ENCODE data around the gene LGSN.
"Not testable (repeated sequence)": the region's sequence is repeated elsewhere in the genome, so short reads cannot be mapped to it uniquely, and the experiment has no call there.

LGSN gene

GRCh38 chr6:63319939-63320338 is at the start of gene LGSN:
Gene LGSN, minus strand, starts transcription at chr6:63319983. Its CDS starts 40 bp downstream, at chr6:63319943.
- no peak for DNase-seq (ENCODE audit: low read depth, low spot score)

GRCh38 chr6:63368347-63368746 is 48.6 kb upstream of the LGSN start:
- no peak for DNase-seq (ENCODE audit: low read depth, low spot score)

GRCh38 chr6:63362500-63363120 is 42.8 kb upstream of the LGSN start:
- not testable (repeated sequence) for DNase-seq (ENCODE audit: low read depth, low spot score)

- not testable (repeated sequence) for DNase-seq (ENCODE audit: low read depth, low spot score)
These were observed 37.6 kb upstream of the LGSN start for GRCh38 chr6:63357384-63357783.

- DNase-seq (ENCODE audit: low read depth, low spot score) = no peak
These were observed 35.8 kb upstream of the LGSN start for GRCh38 chr6:63355632-63356031.

GRCh38 chr6:63353286-63353630 is 33.5 kb upstream of the LGSN start:
- DNase-seq (ENCODE audit: low read depth, low spot score) = no peak

- DNase-seq (ENCODE audit: low read depth, low spot score) = no peak
These were observed 32.9 kb upstream of the LGSN start for GRCh38 chr6:63352544-63353285.

- no peak for DNase-seq (ENCODE audit: low read depth, low spot score)
These were observed 32.3 kb upstream of the LGSN start for GRCh38 chr6:63352069-63352543.

- DNase-seq (ENCODE audit: low read depth, low spot score) = no peak
These were observed 29.6 kb upstream of the LGSN start for GRCh38 chr6:63349401-63349800.

- no peak for DNase-seq (ENCODE audit: low read depth, low spot score)
These were observed 29.1 kb upstream of the LGSN start for GRCh38 chr6:63348836-63349235.

GRCh38 chr6:63347599-63347998 is 27.8 kb upstream of the LGSN start:
- no peak for DNase-seq (ENCODE audit: low read depth, low spot score)

- no peak for DNase-seq (ENCODE audit: low read depth, low spot score)
These were observed 26.5 kb upstream of the LGSN start for GRCh38 chr6:63346217-63346835.

- DNase-seq (ENCODE audit: low read depth, low spot score) = no peak
These were observed 20.6 kb upstream of the LGSN start for GRCh38 chr6:63340351-63340750.

GRCh38 chr6:63334652-63335051 is 14.9 kb upstream of the LGSN start:
- DNase-seq (ENCODE audit: low read depth, low spot score) = not testable (repeated sequence)

- DNase-seq (ENCODE audit: low read depth, low spot score) = no peak
These were observed 13.7 kb upstream of the LGSN start for GRCh38 chr6:63333440-63333839.

- not testable (repeated sequence) for DNase-seq (ENCODE audit: low read depth, low spot score)
These were observed 6.8 kb upstream of the LGSN start for GRCh38 chr6:63326630-63327029.

GRCh38 chr6:63322981-63323380 is 3.2 kb upstream of the LGSN start:
- DNase-seq (ENCODE audit: low read depth, low spot score) = no peak

- no peak for DNase-seq (ENCODE audit: low read depth, low spot score)
These were observed 2.0 kb upstream of the LGSN start for GRCh38 chr6:63321821-63322220.

- no peak for DNase-seq (ENCODE audit: low read depth, low spot score)
These were observed 2.1 kb downstream of the LGSN start for GRCh38 chr6:63317641-63318040.

GRCh38 chr6:63316113-63316512 is 3.7 kb downstream of the LGSN start:
- no peak for DNase-seq (ENCODE audit: low read depth, low spot score)

- DNase-seq (ENCODE audit: low read depth, low spot score) = no peak
These were observed 6.7 kb downstream of the LGSN start for GRCh38 chr6:63313111-63313510.

- DNase-seq (ENCODE audit: low read depth, low spot score) = no peak
These were observed 12.1 kb downstream of the LGSN start for GRCh38 chr6:63307581-63308246.
